K562 (cell line): ENCODE measurements around the gene TMCC1. TPM values are rescaled to one million over a fixed set of nuclear protein-coding genes. Genes with fewer than 3 reads are reported as not detected.

Experiments
- AFF4 ChIP-seq: sonication (generic); formaldehyde crosslinking; IDR thresholded peaks from 2 replicates; pipeline ENCODE4 v1.8.0; 2023; ENCODE audit warnings: mild to moderate bottlenecking, missing genetic modification reagents
- CEBPG ChIP-seq, 3 experiments: fragments of 200-800 bp in 1 of 3; sonication (Bioruptor generic) in 1 of 3; sonication (generic) in 1 of 3; formaldehyde crosslinking in 1 of 3; IDR thresholded peaks in 2 of 3; conservative IDR thresholded peaks in 1 of 3; 2 replicates each; pipeline versions ENCODE4 v1.6.1 to v1.8.0; 2016 to 2022; ENCODE audit warnings: missing compliant biosample characterization in 2 of 3, missing genetic modification characterization in 2 of 3, mild to moderate bottlenecking in 1 of 3, missing genetic modification reagents in 1 of 3
- EGR1 ChIP-seq: fragments of 450-650 bp; conservative IDR thresholded peaks from 2 replicates; pipeline ENCODE4 v1.6.1; 2017; ENCODE audit warnings: mild to moderate bottlenecking
- MTA3 ChIP-seq: fragments of 450-650 bp; formaldehyde crosslinking; IDR thresholded peaks from 2 replicates; pipeline ENCODE4 v1.6.1; 2017; ENCODE audit warnings: mild to moderate bottlenecking, borderline replicate concordance
- VEZF1 ChIP-seq: fragments of 200-800 bp; sonication (Bioruptor generic); IDR thresholded peaks from 2 replicates; pipeline ENCODE4 v1.6.1; 2017; ENCODE audit warnings: missing genetic modification characterization, missing compliant biosample characterization
- ZBTB5 ChIP-seq: fragments of 450-650 bp; IDR thresholded peaks from 2 replicates; pipeline ENCODE4 v1.6.1; 2017; ENCODE audit warnings: antibody characterized with exemption
- ZNF316 ChIP-seq: fragments of 450-650 bp; IDR thresholded peaks from 2 replicates; pipeline ENCODE4 v1.6.1; 2016
- ZNF655 ChIP-seq: fragments of 250-450 bp; sonication (Bioruptor Pico); IDR thresholded peaks from 2 replicates; pipeline ENCODE4 v1.5.0; 2021
- polyA plus RNA-seq, 8 experiments: library from polyadenylated mRNA; depleted of rRNA in 4 of 8; stranded (reverse) in 5 of 8; unstranded in 3 of 8; fragments of >200 nt; fragmentation: Nextera tagmentation in 2 of 8; fragmentation: Illumina TruSeq in 1 of 8; extraction: Ambion mirVana in 2 of 8; extraction: Trizol in 1 of 8; gene quantifications; 2 replicates each; pipeline versions ENCODE4 v1.2.1 to v1.2.3, GENCODE V29; 2011 to 2014; ENCODE audit warnings: inconsistent platforms in 1 of 8, missing spikeins in 1 of 8
- total RNA-seq, 7 experiments: library from RNA; depleted of rRNA in 6 of 7; stranded (reverse); fragments of >200 nt in 6 of 7; fragmentation: Illumina TruSeq in 2 of 7; extraction: Trizol in 2 of 7; gene quantifications; 2 replicates each; pipeline versions ENCODE4 v1.2.1 to v1.2.3, GENCODE V29; 2011 to 2021; ENCODE audit warnings: low replicate concordance in 1 of 7

The TMCC1 gene
- total and polyA plus RNA-seq, 9 of the 15 experiments (the other 6 are each of a cell fraction or from before 2014, with no cell fraction given) = 0.89 to 8.7 (median 4.0) TPM

- TF ChIP-seq VEZF1 (CRISPR knock-in tag) (no peak), ZBTB5 (no peak), ZNF316 (no peak), MTA3 (no peak), ZNF655 (CRISPR knock-in tag) (no peak), AFF4 (no peak), CEBPG (CRISPR knock-in tag; IDR thresholded peaks at IDR 0.05) (peak; percentile 36; the same call in 1 of the 2 replicates), CEBPG (tag; conservative IDR thresholded peaks at IDR 0.05 in 1 of 2, IDR thresholded peaks at IDR 0.05 in 1 of 2) (peak; percentile 49 to 64), EGR1 (no peak)
- TF ChIP-seq, all 486 proteins: peak for 2
Measured at GRCh38 chr3:129628169-129628522, 265.4 kb downstream of the TMCC1 start (continued).
